HepG2 (cell line): Measurements from ENCODE around the gene ETV3L. TPM values are rescaled to one million over a fixed set of nuclear protein-coding genes. Genes with fewer than 3 reads are reported as not detected.

Experiments
- ATAC-seq: fragments of 200-7000 bp; cut with Tn5 transposase; 3 replicates; pipeline ENCODE4 v1.9.1; 2020; ENCODE audit warnings: mild to moderate bottlenecking, moderate library complexity
- BruUV-seq: library from RNA; stranded (reverse); fragments of 400-500 nt; replicated peaks from 2 replicates; lab custom pipeline; 2021; lab: Mats Ljungman, UMichigan
- CTCF ChIA-PET: fragments of 300-600 bp; formaldehyde crosslinking; extraction: SDS; loops from one replicate; lab custom pipeline; 2021; ENCODE audit warnings: low total read pairs, inconsistent platforms, low intra/inter-chr PET ratio; lab: Yijun Ruan, JAX
- POLR2A ChIA-PET: fragments of 350-600 bp; sonication (Branson Sonifier 250); formaldehyde crosslinking; loops from one replicate; lab custom pipeline; 2020; ENCODE audit warnings: antibody characterized with exemption, inconsistent platforms; lab: Yijun Ruan, JAX
- DNase-seq: peaks from one replicate; pipeline ENCODE4 v3.0.0-alpha.2; 2015; ENCODE audit warnings: low spot score
- FAIRE-seq: peaks from 3 replicates; lab custom pipeline; 2011; peaks lifted over from hg19 to GRCh38; lab: Jason Lieb, UNC
- H2AFZ ChIP-seq: one replicate; pipeline ENCODE4 v1.6.1; 2011; ENCODE audit warnings: low read length, inconsistent platforms
- H3K27ac ChIP-seq: fragments of 300-600 bp; 3 replicates; pipeline ENCODE4 v1.8.0; 2011; ENCODE audit warnings: mixed run types, mild to moderate bottlenecking, mixed read lengths, low read length, inconsistent platforms; ENCODE audit not compliant: insufficient read depth; ENCODE audit errors: extremely low read length
- H3K27me3 ChIP-seq, 2 experiments: fragments of 200-600 bp in 1 of 2; 2 replicates in 1 of 2; 3 replicates in 1 of 2; pipeline versions ENCODE4 v1.6.0 to v1.8.0; 2011; ENCODE audit warnings: low read length in 2 of 2, mild to moderate bottlenecking in 2 of 2, moderate library complexity in 2 of 2, inconsistent platforms in 1 of 2; ENCODE audit not compliant: insufficient read depth in 2 of 2, control insufficient read depth in 1 of 2
- H3K36me3 ChIP-seq, 2 experiments: fragments of 200-600 bp in 1 of 2; replicated peaks in 1 of 2; 2 replicates in 1 of 2; 3 replicates in 1 of 2; pipeline versions ENCODE4 v1.5.1 to v1.8.0; 2011; ENCODE audit warnings: low read length in 2 of 2, inconsistent platforms in 1 of 2; ENCODE audit not compliant: insufficient read depth in 2 of 2, control insufficient read depth in 1 of 2
- H3K4me1 ChIP-seq: 2 replicates; pipeline ENCODE4 v1.5.1; 2012; ENCODE audit warnings: low read length, inconsistent platforms; ENCODE audit not compliant: insufficient read depth
- H3K4me2 ChIP-seq: 2 replicates; pipeline ENCODE4 v1.6.0; 2011; ENCODE audit warnings: low read depth, low read length, inconsistent platforms
- H3K4me3 ChIP-seq, 3 experiments: fragments of 200-600 bp in 1 of 3; sonication (generic), shearing (Covaris generic) in 1 of 3; replicated peaks in 1 of 3; 2 replicates each; pipeline ENCODE4 v1.5.1; 2011 to 2016; ENCODE audit warnings: low read length in 3 of 3, inconsistent platforms in 2 of 3, low read depth in 2 of 3, mild to moderate bottlenecking in 2 of 3, control low read depth in 1 of 3, mixed read lengths in 1 of 3; ENCODE audit not compliant: insufficient read depth in 1 of 3
- H3K79me2 ChIP-seq: one replicate; pipeline ENCODE4 v1.6.1; 2011; ENCODE audit warnings: low read length, inconsistent platforms; ENCODE audit not compliant: insufficient read depth
- H3K9ac ChIP-seq: 2 replicates; pipeline ENCODE4 v1.6.0; 2011; ENCODE audit warnings: mild to moderate bottlenecking, low read depth, low read length, inconsistent platforms; ENCODE audit not compliant: insufficient read depth
- H3K9me3 ChIP-seq: 2 replicates; pipeline ENCODE4 v1.5.1; 2012; ENCODE audit warnings: mild to moderate bottlenecking, low read length
- H4K20me1 ChIP-seq: 2 replicates; pipeline ENCODE4 v1.6.0; 2011; ENCODE audit warnings: inconsistent platforms, mild to moderate bottlenecking, low read length, moderate library complexity; ENCODE audit not compliant: insufficient read depth
- FOXM1 ChIP-seq: sonication (generic); formaldehyde crosslinking; IDR thresholded peaks from 2 replicates; pipeline ENCODE4 v1.5.0; 2020; ENCODE audit warnings: missing genetic modification reagents
- HMG20B ChIP-seq: conservative IDR thresholded peaks from 2 replicates; pipeline ENCODE4 v1.6.1; 2016; ENCODE audit warnings: missing genetic modification reagents, missing compliant biosample characterization
- HOXA5 ChIP-seq: sonication (generic); formaldehyde crosslinking; IDR thresholded peaks from 2 replicates; pipeline ENCODE4 v1.4.0; 2020; ENCODE audit warnings: missing genetic modification reagents
- ZFP41 ChIP-seq: sonication (generic); formaldehyde crosslinking; IDR thresholded peaks from 2 replicates; pipeline ENCODE4 v1.4.0; 2020; ENCODE audit warnings: mild to moderate bottlenecking, missing genetic modification reagents, borderline replicate concordance
- ZNF180 ChIP-seq: sonication (generic); formaldehyde crosslinking; IDR thresholded peaks from 2 replicates; pipeline ENCODE4 v1.4.0; 2020; ENCODE audit warnings: low read depth, missing genetic modification reagents, borderline replicate concordance
- ZNF331 ChIP-seq: sonication (generic); formaldehyde crosslinking; IDR thresholded peaks from 2 replicates; pipeline ENCODE4 v1.4.0; 2020; ENCODE audit warnings: missing genetic modification reagents
- ZNF335 ChIP-seq: sonication (generic); formaldehyde crosslinking; IDR thresholded peaks from 2 replicates; pipeline ENCODE4 v1.4.0; 2020; ENCODE audit warnings: missing genetic modification reagents
- ZNF670 ChIP-seq: sonication (generic); formaldehyde crosslinking; IDR thresholded peaks from 2 replicates; pipeline ENCODE4 v1.8.0; 2022; ENCODE audit warnings: mild to moderate bottlenecking, missing genetic modification reagents, borderline replicate concordance
- ZNF7 ChIP-seq: IDR thresholded peaks from 2 replicates; pipeline ENCODE4 v1.6.1; 2016; ENCODE audit warnings: missing biosample characterization, missing genetic modification reagents
- ZNF713 ChIP-seq: sonication (generic); formaldehyde crosslinking; IDR thresholded peaks from 2 replicates; pipeline ENCODE4 v1.4.0; 2020; ENCODE audit warnings: mild to moderate bottlenecking, missing genetic modification reagents
- ZNF891 ChIP-seq: sonication (generic); formaldehyde crosslinking; IDR thresholded peaks from 2 replicates; pipeline ENCODE4 v1.5.0; 2020; ENCODE audit warnings: mild to moderate bottlenecking, missing genetic modification reagents
- WGBS: methylation state at CpG from one replicate; pipeline ENCODE4 v1.1.6; 2017; ENCODE audit warnings: low lambda C conversion rate; 5-methylcytosine and 5-hydroxymethylcytosine counted together
- in situ Hi-C: cut with HindIII; loops from 2 replicates; pipeline ENCODE4 v1.10.0; 2017; ENCODE audit warnings: low pct_unique_long_range_greater_than_20kb; ENCODE audit not compliant: extremely low pct_ligation_motif_present
- intact Hi-C: fragments of 100-400 bp; cut with micrococcal nuclease; formaldehyde crosslinking; loops from one replicate; pipeline ENCODE4 v1.10.0; 2022; ENCODE audit not compliant: unreplicated experiment
- polyA plus RNA-seq, 8 experiments: library from polyadenylated mRNA; depleted of rRNA in 3 of 8; stranded (reverse) in 7 of 8; unstranded in 1 of 8; fragments of >200 nt; fragmentation: Illumina TruSeq in 4 of 8; extraction: Trizol in 4 of 8; gene quantifications; 2 replicates each; pipeline versions ENCODE4 v1.2.1 to v1.2.3, GENCODE V29; 2011 to 2016; ENCODE audit warnings: low read depth in 4 of 8, missing spikeins in 1 of 8, mixed read lengths in 1 of 8; ENCODE audit not compliant: insufficient read depth in 1 of 8
- total RNA-seq, 5 experiments: library from RNA; depleted of rRNA; stranded (reverse); fragments of >200 nt; fragmentation: Illumina TruSeq; extraction: Trizol; gene quantifications; 2 replicates each; pipeline ENCODE4 v1.2.3, GENCODE V29; 2016; ENCODE audit warnings: low read depth in 1 of 5
- TF ChIP-seq, protein P1 (sequence below): sonication (generic); formaldehyde crosslinking; IDR thresholded peaks from 2 replicates; pipeline ENCODE4 v1.5.1; 2020; ENCODE audit warnings: missing genetic modification reagents, mild to moderate bottlenecking, borderline replicate concordance
- TF ChIP-seq, protein P2 (sequence below): sonication (generic); formaldehyde crosslinking; IDR thresholded peaks from 2 replicates; pipeline ENCODE4 v1.4.0; 2020; ENCODE audit warnings: mild to moderate bottlenecking, low read depth, missing genetic modification reagents
- TF ChIP-seq, protein P3 (sequence below), 2 experiments: fragments of 450-650 bp in 1 of 2; sonication (generic) in 1 of 2; formaldehyde crosslinking in 1 of 2; IDR thresholded peaks; 2 replicates each; pipeline versions ENCODE4 v1.6.1 to v1.8.0; 2016 to 2022; ENCODE audit warnings: antibody characterized with exemption in 1 of 2, mild to moderate bottlenecking in 1 of 2, missing genetic modification reagents in 1 of 2

The ETV3L gene
- total and polyA plus RNA-seq, 2 of the 13 experiments (the other 11 are each of a cell fraction or from before 2014, with no cell fraction given), result not detected

DNA sequence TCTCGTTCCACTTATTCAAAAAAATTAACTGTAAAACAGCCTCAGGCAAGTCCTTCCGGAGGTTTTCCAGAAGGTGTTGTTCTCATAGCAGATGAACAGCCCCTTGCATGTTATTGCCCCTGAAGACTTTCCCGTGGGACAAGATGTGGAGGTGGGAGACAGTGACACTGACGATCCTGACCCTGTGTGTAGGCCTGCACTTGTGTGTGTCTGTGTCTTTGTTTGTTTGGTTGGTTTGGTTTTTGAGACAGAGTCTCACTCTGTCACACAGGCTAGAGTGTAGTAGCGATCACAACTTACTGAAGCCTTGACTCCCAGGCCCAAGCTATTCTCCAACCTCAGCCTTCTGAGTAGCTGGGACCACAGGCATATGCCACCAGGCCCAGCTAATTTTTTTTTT lies 12.6 kb downstream of the ETV3L start:
- no peak for DNase-seq
- Histone ChIP-seq H3K27me3 (peaks cover 0 to 16% of the 10 kb centered on the region in 2 experiments; a peak in 3 of 5 replicates), H3K4me2 (no peak overlapping the region), H3K27ac (no peak overlapping the region), H3K9ac (no peak overlapping the region), H2AFZ (peak overlapping the region; percentile 42), H3K9me3 (no peaks in the 10 kb centered on the region), H4K20me1 (no peaks in the 10 kb centered on the region), H3K4me1 (peaks cover 17% of the 10 kb centered on the region), H3K4me3 (no peak overlapping the region), H3K79me2 (no peaks in the 10 kb centered on the region)
- intact Hi-C loops (no loop called here), in situ Hi-C loops (no loop called here)
- ATAC-seq, result no peak
- POLR2A ChIA-PET, result no interaction called here
- CTCF ChIA-PET, result no interaction called here
- 22% methylated on average over 5 of the region's 5 CpGs for WGBS
- FAIRE-seq, result peak; percentile 34
- TF ChIP-seq, protein P1, sequence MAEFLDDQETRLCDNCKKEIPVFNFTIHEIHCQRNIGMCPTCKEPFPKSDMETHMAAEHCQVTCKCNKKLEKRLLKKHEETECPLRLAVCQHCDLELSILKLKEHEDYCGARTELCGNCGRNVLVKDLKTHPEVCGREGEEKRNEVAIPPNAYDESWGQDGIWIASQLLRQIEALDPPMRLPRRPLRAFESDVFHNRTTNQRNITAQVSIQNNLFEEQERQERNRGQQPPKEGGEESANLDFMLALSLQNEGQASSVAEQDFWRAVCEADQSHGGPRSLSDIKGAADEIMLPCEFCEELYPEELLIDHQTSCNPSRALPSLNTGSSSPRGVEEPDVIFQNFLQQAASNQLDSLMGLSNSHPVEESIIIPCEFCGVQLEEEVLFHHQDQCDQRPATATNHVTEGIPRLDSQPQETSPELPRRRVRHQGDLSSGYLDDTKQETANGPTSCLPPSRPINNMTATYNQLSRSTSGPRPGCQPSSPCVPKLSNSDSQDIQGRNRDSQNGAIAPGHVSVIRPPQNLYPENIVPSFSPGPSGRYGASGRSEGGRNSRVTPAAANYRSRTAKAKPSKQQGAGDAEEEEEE (CRISPR knock-in tag), result no peak
- no peak for TF ChIP-seq ZNF670 (CRISPR knock-in tag)
- no peak for TF ChIP-seq ZNF713
- TF ChIP-seq, protein P2, sequence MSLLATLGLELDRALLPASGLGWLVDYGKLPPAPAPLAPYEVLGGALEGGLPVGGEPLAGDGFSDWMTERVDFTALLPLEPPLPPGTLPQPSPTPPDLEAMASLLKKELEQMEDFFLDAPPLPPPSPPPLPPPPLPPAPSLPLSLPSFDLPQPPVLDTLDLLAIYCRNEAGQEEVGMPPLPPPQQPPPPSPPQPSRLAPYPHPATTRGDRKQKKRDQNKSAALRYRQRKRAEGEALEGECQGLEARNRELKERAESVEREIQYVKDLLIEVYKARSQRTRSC (CRISPR knock-in tag), result no peak
- TF ChIP-seq, protein P3, sequence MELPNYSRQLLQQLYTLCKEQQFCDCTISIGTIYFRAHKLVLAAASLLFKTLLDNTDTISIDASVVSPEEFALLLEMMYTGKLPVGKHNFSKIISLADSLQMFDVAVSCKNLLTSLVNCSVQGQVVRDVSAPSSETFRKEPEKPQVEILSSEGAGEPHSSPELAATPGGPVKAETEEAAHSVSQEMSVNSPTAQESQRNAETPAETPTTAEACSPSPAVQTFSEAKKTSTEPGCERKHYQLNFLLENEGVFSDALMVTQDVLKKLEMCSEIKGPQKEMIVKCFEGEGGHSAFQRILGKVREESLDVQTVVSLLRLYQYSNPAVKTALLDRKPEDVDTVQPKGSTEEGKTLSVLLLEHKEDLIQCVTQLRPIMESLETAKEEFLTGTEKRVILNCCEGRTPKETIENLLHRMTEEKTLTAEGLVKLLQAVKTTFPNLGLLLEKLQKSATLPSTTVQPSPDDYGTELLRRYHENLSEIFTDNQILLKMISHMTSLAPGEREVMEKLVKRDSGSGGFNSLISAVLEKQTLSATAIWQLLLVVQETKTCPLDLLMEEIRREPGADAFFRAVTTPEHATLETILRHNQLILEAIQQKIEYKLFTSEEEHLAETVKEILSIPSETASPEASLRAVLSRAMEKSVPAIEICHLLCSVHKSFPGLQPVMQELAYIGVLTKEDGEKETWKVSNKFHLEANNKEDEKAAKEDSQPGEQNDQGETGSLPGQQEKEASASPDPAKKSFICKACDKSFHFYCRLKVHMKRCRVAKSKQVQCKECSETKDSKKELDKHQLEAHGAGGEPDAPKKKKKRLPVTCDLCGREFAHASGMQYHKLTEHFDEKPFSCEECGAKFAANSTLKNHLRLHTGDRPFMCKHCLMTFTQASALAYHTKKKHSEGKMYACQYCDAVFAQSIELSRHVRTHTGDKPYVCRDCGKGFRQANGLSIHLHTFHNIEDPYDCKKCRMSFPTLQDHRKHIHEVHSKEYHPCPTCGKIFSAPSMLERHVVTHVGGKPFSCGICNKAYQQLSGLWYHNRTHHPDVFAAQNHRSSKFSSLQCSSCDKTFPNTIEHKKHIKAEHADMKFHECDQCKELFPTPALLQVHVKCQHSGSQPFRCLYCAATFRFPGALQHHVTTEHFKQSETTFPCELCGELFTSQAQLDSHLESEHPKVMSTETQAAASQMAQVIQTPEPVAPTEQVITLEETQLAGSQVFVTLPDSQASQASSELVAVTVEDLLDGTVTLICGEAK (IDR thresholded peaks at IDR 0.05), result no peak
- TF ChIP-seq, protein P3 (CRISPR knock-in tag; IDR thresholded peaks at IDR 0.05), result no peak
- no peak for TF ChIP-seq ZNF891
- no peak for TF ChIP-seq ZNF7
- TF ChIP-seq HOXA5 (CRISPR knock-in tag), result no peak
- TF ChIP-seq FOXM1 (CRISPR knock-in tag), result no peak
- no peak for TF ChIP-seq ZNF180 (CRISPR knock-in tag)
- TF ChIP-seq ZNF335 (CRISPR knock-in tag), result no peak
- TF ChIP-seq HMG20B, result no peak
- TF ChIP-seq ZNF331 (CRISPR knock-in tag), result no peak
- no peak for TF ChIP-seq ZFP41 (CRISPR knock-in tag)
- TF ChIP-seq, all 625 proteins: peak for 0
- no peaks in the 10 kb centered on the region for H3K36me3 ChIP-seq
- no TSS peak for BruUV-seq
